Esophagus muscularis mucosa (tissue), 4 donors: ENCODE results near the gene RAI1. TPM values are rescaled to one million over a fixed set of nuclear protein-coding genes. Genes with fewer than 3 reads are reported as not detected.
A peak's percentile ranks its signal among the peaks of the same experiment; 100 is the strongest.

ENCODE experiments used
- DNase-seq: peaks from one replicate; pipeline ENCODE4 v3.0.0-alpha.2; 2017; ENCODE audit errors: extremely low spot score
- H3K27ac ChIP-seq, 4 donors: fragments of 200-600 bp; sonication (generic); replicated peaks in 1 of 4; 1 replicate in 3 of 4; 2 replicates in 1 of 4; pipeline ENCODE4 v1.5.1; 2016 to 2019; ENCODE audit warnings: mild to moderate bottlenecking in 1 of 4
- H3K27me3 ChIP-seq, 4 donors: fragments of 200-600 bp; sonication (generic); one replicate each; pipeline versions ENCODE4 v1.5.1 to v1.6.0; 2016 to 2019
- H3K36me3 ChIP-seq, 4 donors: fragments of 200-600 bp; sonication (generic); one replicate each; pipeline ENCODE4 v1.5.1; 2016 to 2019
- H3K4me1 ChIP-seq, 4 donors: fragments of 200-600 bp; sonication (generic); one replicate each; pipeline ENCODE4 v1.5.1; 2016 to 2019
- H3K4me3 ChIP-seq, 4 donors: fragments of 200-600 bp; sonication (generic); 1 replicate in 2 of 4; 2 replicates in 2 of 4; pipeline ENCODE4 v1.5.1; 2016 to 2019; ENCODE audit warnings: mild to moderate bottlenecking in 4 of 4, moderate library complexity in 1 of 4
- H3K9me3 ChIP-seq, 4 donors: fragments of 200-600 bp; sonication (generic); 1 replicate in 3 of 4; 2 replicates in 1 of 4; pipeline ENCODE4 v1.5.1; 2016 to 2019
- EP300 ChIP-seq: sonication (generic); formaldehyde crosslinking; IDR thresholded peaks from one replicate; pipeline ENCODE4 v1.6.1; 2017; ENCODE audit warnings: antibody characterized with exemption
- POLR2A ChIP-seq: fragments of 450-650 bp; IDR thresholded peaks from one replicate; pipeline ENCODE4 v1.6.1; 2017; ENCODE audit warnings: antibody characterized with exemption, moderate library complexity, mild to moderate bottlenecking, low read depth
- POLR2AphosphoS5 ChIP-seq, 2 donors: sonication (generic); formaldehyde crosslinking; IDR thresholded peaks; one replicate each; pipeline ENCODE4 v1.6.1; 2017; ENCODE audit warnings: antibody characterized with exemption in 2 of 2
- WGBS: methylation state at CpG from one replicate; pipeline ENCODE4 v1.1.5; 2018; 5-methylcytosine and 5-hydroxymethylcytosine counted together
- intact Hi-C: fragments of 100-400 bp; cut with DNase I; formaldehyde crosslinking; loops from one replicate; pipeline ENCODE4 v1.15.1; 2023
- total RNA-seq, 4 donors: library from RNA; depleted of rRNA; stranded (reverse); fragments of >200 nt; gene quantifications; one replicate each; pipeline versions ENCODE4 v1.1.0 to v1.2.1, GENCODE V29; 2016
- TF ChIP-seq, protein P1 (sequence below), 3 experiments: fragments of 200-600 bp in 2 of 3; fragments of 450-650 bp in 1 of 3; sonication (generic) in 2 of 3; IDR thresholded peaks; one replicate each; pipeline ENCODE4 v1.5.1; 2017 to 2019; ENCODE audit warnings: antibody characterized with exemption in 3 of 3, mild to moderate bottlenecking in 2 of 3, moderate library complexity in 1 of 3

RAI1 gene
- total RNA-seq, 4 donors from 2014 or later, result 18.7 to 41.3 (median 28.3) TPM

DNA sequence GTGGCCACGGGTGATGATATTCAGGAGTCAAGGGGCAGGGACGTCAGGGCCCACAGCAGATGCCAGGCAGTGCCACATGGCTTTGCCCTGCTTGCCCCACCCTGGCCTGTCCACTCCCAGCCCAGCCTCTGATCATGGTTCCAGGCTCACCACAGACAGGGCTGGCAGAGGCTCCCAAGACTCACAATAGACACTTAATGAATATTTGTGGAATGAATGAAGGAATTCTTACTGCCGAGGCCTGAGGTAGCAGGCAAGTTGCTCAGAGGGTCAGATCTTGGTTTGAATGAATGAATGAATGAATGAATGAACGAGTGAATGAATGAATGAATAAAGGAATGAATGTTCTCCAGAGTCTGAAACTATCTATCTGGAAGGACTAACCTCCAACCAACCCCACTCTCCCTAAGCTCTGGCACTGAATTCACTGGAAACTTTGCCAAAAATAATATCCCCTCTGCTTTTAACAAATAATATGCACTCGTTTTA lies 60.9 kb downstream of the RAI1 start:
- intact Hi-C loops, result no loop called here
- H3K27me3 ChIP-seq, result no peaks in the 10 kb centered on the region
- WGBS, result 26% methylated on average over 5 of the region's 5 CpGs
- H3K36me3 ChIP-seq, result no peaks in the 10 kb centered on the region
- H3K4me1 ChIP-seq, result peaks cover 61 to 83% (median 77%) of the 10 kb centered on the region in 4 donors
- H3K9me3 ChIP-seq, result no peaks in the 10 kb centered on the region
- H3K4me3 ChIP-seq, result no peak overlapping the region
- TF ChIP-seq EP300 (no peak), POLR2AphosphoS5 (IDR thresholded peaks at IDR 0.05) (no peak), POLR2A (no peak)
- TF ChIP-seq, protein P1, sequence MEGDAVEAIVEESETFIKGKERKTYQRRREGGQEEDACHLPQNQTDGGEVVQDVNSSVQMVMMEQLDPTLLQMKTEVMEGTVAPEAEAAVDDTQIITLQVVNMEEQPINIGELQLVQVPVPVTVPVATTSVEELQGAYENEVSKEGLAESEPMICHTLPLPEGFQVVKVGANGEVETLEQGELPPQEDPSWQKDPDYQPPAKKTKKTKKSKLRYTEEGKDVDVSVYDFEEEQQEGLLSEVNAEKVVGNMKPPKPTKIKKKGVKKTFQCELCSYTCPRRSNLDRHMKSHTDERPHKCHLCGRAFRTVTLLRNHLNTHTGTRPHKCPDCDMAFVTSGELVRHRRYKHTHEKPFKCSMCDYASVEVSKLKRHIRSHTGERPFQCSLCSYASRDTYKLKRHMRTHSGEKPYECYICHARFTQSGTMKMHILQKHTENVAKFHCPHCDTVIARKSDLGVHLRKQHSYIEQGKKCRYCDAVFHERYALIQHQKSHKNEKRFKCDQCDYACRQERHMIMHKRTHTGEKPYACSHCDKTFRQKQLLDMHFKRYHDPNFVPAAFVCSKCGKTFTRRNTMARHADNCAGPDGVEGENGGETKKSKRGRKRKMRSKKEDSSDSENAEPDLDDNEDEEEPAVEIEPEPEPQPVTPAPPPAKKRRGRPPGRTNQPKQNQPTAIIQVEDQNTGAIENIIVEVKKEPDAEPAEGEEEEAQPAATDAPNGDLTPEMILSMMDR (IDR thresholded peaks at IDR 0.05), result no peak
- peak overlapping the region; percentile 77 to 83 (median 82) for H3K27ac ChIP-seq
- no peak for DNase-seq

DNA sequence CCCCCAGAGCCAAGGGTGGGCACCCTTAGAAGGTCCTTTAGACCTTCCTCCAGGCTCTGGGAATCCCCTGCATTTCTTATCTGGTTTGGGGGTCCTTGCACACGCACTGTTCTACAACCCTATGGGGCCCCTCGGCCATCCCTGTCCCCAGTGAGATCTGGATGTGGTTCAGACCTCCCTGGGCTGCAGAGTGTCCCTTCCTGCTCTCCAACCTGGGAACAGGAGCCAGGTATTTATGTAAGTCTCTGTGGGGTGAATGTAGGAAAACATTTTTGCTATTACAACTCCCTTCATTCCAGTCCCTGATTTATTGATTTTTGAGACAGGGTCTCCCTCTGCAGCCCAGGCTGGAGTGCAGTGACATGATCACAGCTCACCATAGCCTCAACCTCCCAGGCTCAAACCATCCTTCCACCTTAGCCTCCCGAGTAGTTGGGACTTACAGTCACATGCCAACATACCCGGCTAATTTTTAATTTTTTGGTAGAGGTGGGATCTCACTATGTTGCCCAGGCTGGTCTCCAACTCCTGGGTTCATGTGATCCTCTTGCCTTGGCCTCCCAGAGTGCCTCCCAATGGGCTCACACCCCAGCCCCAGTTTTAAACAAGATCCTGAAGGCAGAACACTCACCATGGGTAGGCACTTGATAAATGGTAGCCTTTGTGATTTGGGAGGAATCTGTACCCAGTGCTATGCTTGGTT lies 61.6 kb downstream of the RAI1 start:
- H3K4me1 ChIP-seq, result peaks cover 62 to 83% (median 76%) of the 10 kb centered on the region in 4 donors
- 63% methylated on average over 4 of the region's 4 CpGs for WGBS
- no peaks in the 10 kb centered on the region for H3K27me3 ChIP-seq
- peak overlapping the region in 2 of 4 donors; percentile 83 for H3K27ac ChIP-seq
- intact Hi-C loops, result no loop called here
- H3K36me3 ChIP-seq, result no peaks in the 10 kb centered on the region
- H3K4me3 ChIP-seq, result no peak overlapping the region
- no peaks in the 10 kb centered on the region for H3K9me3 ChIP-seq
- TF ChIP-seq, protein P1 (IDR thresholded peaks at IDR 0.05), result no peak
- TF ChIP-seq POLR2AphosphoS5 (IDR thresholded peaks at IDR 0.05) (no peak), EP300 (no peak), POLR2A (no peak)
- no peak for DNase-seq

DNA sequence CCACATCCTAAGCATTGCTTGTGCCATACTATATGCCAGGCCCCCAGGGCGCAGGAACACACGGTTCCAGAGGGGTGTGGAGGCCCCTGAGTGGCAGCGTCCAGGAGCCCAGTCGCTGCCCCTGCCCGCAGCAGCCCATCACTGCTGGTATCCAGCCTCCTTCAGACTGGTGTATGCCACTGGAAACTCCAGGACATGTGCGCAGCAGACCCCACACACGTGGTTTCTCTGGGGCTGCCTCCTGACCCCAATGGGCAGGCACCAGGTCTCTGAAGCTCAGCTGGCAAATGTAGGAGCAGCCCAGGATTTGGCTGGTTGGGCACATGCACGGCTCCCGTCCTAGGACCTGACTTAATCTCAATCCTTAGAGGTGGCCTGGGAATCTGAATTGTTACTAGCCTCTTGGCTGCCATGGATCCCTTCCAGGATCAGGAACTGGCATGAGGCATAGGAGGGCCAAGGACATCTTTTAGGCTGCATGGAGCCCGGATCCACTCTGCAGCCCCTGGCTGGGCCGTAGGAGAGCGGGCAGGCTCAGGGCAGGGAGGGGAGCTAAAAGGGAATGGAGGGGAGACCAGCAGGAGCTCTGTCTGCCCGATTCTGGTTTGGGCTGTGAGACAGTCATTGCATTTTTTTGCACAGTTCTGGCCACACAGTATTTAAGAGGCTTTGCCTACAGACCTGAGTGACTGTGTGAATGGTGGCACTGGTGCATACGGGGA lies 62.3 kb downstream of the RAI1 start:
- 86% methylated on average over 14 of the region's 14 CpGs for WGBS
- intact Hi-C loops, result no loop called here
- H3K4me1 ChIP-seq, result peaks cover 55 to 83% (median 72%) of the 10 kb centered on the region in 4 donors

DNA sequence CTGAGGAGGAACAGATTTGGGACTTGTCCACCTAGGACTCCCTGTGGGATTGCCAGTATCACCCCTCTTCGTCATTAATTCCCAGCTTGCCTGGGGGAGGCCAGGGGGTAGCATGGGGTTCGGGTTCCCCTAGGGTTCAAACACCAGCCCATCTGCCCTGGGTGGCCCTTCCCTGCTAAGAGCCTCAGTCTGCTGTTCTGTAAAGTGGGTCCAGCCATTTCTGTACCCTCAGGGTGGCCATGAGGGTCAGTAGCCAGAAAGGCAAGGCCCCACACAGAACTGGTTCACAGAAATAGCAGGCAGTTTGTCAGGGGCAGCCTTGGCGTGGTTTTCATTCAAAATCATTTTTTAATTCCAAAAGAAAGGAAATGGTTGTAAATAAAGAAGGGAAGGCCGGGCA lies 62.9 kb downstream of the RAI1 start:
- TF ChIP-seq EP300, result no peak
- TF ChIP-seq POLR2A, result no peak
- no peak for TF ChIP-seq POLR2AphosphoS5 (IDR thresholded peaks at IDR 0.05)
- TF ChIP-seq, protein P1 (IDR thresholded peaks at IDR 0.05), result no peak
- Histone ChIP-seq H3K36me3 (no peaks in the 10 kb centered on the region), H3K9me3 (no peaks in the 10 kb centered on the region), H3K4me1 (peaks cover 55 to 83% (median 71%) of the 10 kb centered on the region in 4 donors), H3K27ac (no peak overlapping the region), H3K27me3 (no peaks in the 10 kb centered on the region), H3K4me3 (no peak overlapping the region)
- DNase-seq, result no peak
- WGBS, result over 99% methylated on average over 4 of the region's 4 CpGs
- intact Hi-C loops, result no loop called here

More for the DNA sequence above, 62.3 kb downstream of the RAI1 start:
- H3K27ac ChIP-seq, result no peak overlapping the region
- no peaks in the 10 kb centered on the region for H3K36me3 ChIP-seq
- TF ChIP-seq POLR2AphosphoS5 (IDR thresholded peaks at IDR 0.05) (no peak), EP300 (no peak), POLR2A (no peak)
- TF ChIP-seq, protein P1 (IDR thresholded peaks at IDR 0.05), result no peak
- no peak overlapping the region for H3K4me3 ChIP-seq
- DNase-seq, result no peak
- no peaks in the 10 kb centered on the region for H3K27me3 ChIP-seq
- no peaks in the 10 kb centered on the region for H3K9me3 ChIP-seq
